ENCODE data around the gene EIF3B. TPM values are rescaled to one million over a fixed set of nuclear protein-coding genes. Genes with fewer than 3 reads are reported as not detected.

The EIF3B gene
- total and polyA plus RNA-seq, 9 of the 15 experiments (the other 6 are each of a cell fraction or from before 2014, with no cell fraction given): 25.9 to 494 (median 357) TPM

DNA sequence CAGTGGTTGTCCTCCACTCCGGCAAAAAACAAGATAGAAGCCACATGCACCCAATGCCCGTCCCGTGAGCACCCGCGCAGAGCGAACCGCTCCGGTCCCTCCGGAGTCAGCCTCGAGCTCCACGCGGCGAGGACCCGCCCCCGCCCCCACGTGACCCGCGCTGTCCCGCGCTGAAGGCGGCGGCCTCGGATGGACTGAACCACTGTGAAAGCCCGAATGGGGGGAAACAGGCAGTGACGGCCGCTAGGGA lies 766 bp upstream of the EIF3B start (continued):
- TF ChIP-seq, protein P1, sequence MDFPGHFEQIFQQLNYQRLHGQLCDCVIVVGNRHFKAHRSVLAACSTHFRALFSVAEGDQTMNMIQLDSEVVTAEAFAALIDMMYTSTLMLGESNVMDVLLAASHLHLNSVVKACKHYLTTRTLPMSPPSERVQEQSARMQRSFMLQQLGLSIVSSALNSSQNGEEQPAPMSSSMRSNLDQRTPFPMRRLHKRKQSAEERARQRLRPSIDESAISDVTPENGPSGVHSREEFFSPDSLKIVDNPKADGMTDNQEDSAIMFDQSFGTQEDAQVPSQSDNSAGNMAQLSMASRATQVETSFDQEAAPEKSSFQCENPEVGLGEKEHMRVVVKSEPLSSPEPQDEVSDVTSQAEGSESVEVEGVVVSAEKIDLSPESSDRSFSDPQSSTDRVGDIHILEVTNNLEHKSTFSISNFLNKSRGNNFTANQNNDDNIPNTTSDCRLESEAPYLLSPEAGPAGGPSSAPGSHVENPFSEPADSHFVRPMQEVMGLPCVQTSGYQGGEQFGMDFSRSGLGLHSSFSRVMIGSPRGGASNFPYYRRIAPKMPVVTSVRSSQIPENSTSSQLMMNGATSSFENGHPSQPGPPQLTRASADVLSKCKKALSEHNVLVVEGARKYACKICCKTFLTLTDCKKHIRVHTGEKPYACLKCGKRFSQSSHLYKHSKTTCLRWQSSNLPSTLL (IDR thresholded peaks at IDR 0.05): no peak
- no peak for TF ChIP-seq WHSC1 (IDR thresholded peaks at IDR 0.05; ENCODE audit: low read length)
- TF ChIP-seq, protein P2, sequence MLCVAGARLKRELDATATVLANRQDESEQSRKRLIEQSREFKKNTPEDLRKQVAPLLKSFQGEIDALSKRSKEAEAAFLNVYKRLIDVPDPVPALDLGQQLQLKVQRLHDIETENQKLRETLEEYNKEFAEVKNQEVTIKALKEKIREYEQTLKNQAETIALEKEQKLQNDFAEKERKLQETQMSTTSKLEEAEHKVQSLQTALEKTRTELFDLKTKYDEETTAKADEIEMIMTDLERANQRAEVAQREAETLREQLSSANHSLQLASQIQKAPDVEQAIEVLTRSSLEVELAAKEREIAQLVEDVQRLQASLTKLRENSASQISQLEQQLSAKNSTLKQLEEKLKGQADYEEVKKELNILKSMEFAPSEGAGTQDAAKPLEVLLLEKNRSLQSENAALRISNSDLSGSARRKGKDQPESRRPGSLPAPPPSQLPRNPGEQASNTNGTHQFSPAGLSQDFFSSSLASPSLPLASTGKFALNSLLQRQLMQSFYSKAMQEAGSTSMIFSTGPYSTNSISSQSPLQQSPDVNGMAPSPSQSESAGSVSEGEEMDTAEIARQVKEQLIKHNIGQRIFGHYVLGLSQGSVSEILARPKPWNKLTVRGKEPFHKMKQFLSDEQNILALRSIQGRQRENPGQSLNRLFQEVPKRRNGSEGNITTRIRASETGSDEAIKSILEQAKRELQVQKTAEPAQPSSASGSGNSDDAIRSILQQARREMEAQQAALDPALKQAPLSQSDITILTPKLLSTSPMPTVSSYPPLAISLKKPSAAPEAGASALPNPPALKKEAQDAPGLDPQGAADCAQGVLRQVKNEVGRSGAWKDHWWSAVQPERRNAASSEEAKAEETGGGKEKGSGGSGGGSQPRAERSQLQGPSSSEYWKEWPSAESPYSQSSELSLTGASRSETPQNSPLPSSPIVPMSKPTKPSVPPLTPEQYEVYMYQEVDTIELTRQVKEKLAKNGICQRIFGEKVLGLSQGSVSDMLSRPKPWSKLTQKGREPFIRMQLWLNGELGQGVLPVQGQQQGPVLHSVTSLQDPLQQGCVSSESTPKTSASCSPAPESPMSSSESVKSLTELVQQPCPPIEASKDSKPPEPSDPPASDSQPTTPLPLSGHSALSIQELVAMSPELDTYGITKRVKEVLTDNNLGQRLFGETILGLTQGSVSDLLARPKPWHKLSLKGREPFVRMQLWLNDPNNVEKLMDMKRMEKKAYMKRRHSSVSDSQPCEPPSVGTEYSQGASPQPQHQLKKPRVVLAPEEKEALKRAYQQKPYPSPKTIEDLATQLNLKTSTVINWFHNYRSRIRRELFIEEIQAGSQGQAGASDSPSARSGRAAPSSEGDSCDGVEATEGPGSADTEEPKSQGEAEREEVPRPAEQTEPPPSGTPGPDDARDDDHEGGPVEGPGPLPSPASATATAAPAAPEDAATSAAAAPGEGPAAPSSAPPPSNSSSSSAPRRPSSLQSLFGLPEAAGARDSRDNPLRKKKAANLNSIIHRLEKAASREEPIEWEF (CRISPR knock-in tag; IDR thresholded peaks at IDR 0.05): peak; percentile 92
- peak; percentile 24; the same call in 1 of the 2 replicates for TF ChIP-seq CREB1 (IDR thresholded peaks at IDR 0.05)
- peak; percentile 71 for TF ChIP-seq CREB1 (CRISPR knock-in tag; IDR thresholded peaks at IDR 0.05)
- TF ChIP-seq, protein P3, sequence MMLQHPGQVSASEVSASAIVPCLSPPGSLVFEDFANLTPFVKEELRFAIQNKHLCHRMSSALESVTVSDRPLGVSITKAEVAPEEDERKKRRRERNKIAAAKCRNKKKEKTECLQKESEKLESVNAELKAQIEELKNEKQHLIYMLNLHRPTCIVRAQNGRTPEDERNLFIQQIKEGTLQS (IDR thresholded peaks at IDR 0.05): no peak; the same call in 1 of the 2 replicates
- TF ChIP-seq, protein P3 (CRISPR knock-in tag; conservative IDR thresholded peaks at IDR 0.05): peak; percentile 58; the same call in 1 of the 2 replicates
- TF ChIP-seq, protein P4, sequence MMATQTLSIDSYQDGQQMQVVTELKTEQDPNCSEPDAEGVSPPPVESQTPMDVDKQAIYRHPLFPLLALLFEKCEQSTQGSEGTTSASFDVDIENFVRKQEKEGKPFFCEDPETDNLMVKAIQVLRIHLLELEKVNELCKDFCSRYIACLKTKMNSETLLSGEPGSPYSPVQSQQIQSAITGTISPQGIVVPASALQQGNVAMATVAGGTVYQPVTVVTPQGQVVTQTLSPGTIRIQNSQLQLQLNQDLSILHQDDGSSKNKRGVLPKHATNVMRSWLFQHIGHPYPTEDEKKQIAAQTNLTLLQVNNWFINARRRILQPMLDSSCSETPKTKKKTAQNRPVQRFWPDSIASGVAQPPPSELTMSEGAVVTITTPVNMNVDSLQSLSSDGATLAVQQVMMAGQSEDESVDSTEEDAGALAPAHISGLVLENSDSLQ (IDR thresholded peaks at IDR 0.05): peak; percentile 12; the same call in 1 of the 2 replicates
- TF ChIP-seq L3MBTL2 (IDR thresholded peaks at IDR 0.05): peak; percentile 100
- no peak for TF ChIP-seq SOX6 (IDR thresholded peaks at IDR 0.05)
- TF ChIP-seq, protein P5, sequence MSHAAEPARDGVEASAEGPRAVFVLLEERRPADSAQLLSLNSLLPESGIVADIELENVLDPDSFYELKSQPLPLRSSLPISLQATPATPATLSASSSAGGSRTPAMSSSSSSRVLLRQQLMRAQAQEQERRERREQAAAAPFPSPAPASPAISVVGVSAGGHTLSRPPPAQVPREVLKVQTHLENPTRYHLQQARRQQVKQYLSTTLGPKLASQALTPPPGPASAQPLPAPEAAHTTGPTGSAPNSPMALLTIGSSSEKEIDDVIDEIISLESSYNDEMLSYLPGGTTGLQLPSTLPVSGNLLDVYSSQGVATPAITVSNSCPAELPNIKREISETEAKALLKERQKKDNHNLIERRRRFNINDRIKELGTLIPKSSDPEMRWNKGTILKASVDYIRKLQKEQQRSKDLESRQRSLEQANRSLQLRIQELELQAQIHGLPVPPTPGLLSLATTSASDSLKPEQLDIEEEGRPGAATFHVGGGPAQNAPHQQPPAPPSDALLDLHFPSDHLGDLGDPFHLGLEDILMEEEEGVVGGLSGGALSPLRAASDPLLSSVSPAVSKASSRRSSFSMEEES (CRISPR knock-in tag; IDR thresholded peaks at IDR 0.05): peak; percentile 97
- 0 out of 2 replicates have a peak, but pooled peaks have one; percentile 8 for TF ChIP-seq HDAC2 (IDR thresholded peaks at IDR 0.05)
- TF ChIP-seq MEF2D (tag; conservative IDR thresholded peaks at IDR 0.05; ENCODE audit: low read depth): peak; percentile 63; the same call in 1 of the 2 replicates
- TF ChIP-seq NCOA6 (IDR thresholded peaks at IDR 0.05): no peak
- peak; percentile 94 for TF ChIP-seq DMBX1 (CRISPR knock-in tag; IDR thresholded peaks at IDR 0.05; ENCODE audit: borderline replicate concordance)
- peak in 1 of 2 experiments; percentile 66; a peak in 2 of 4 replicates for TF ChIP-seq HDAC1 (IDR thresholded peaks at IDR 0.05)
- TF ChIP-seq EGR1 (conservative IDR thresholded peaks at IDR 0.05): peak; percentile 98

All from K562 (cell line).